Hindlimb muscle (tissue), 1 donor: ENCODE results near the gene CHAC1. TPM values are rescaled to one million over a fixed set of nuclear protein-coding genes. Genes with fewer than 3 reads are reported as not detected.
"Not testable (repeated sequence)": the region's sequence is repeated elsewhere in the genome, so short reads cannot be mapped to it uniquely, and the experiment has no call there.

Experiments
- DNase-seq: peaks from one replicate; pipeline ENCODE4 v3.0.0-alpha.2; 2013
- polyA plus RNA-seq: library from polyadenylated mRNA; unstranded; fragments of 120-200 nt; gene quantifications from one replicate; pipeline ENCODE4 v1.2.1, GENCODE V29; 2013; ENCODE audit not compliant: insufficient read length

CHAC1 gene
- polyA plus RNA-seq, 1 donor = 3.1 TPM

- DNase-seq = no peak
These were observed 4.9 kb downstream of the CHAC1 start for GRCh38 chr15:40958146-40958545.

GRCh38 chr15:40958723-40959122 lies 5.5 kb downstream of the CHAC1 start:
- no peak for DNase-seq

GRCh38 chr15:40959331-40960141 lies 6.3 kb downstream of the CHAC1 start:
- no peak for DNase-seq

- no peak for DNase-seq
These were observed 7.0 kb downstream of the CHAC1 start for GRCh38 chr15:40960151-40960885.

- no peak for DNase-seq
These were observed 7.7 kb downstream of the CHAC1 start for GRCh38 chr15:40960925-40961324.

- not testable (repeated sequence) for DNase-seq
These were observed 8.5 kb downstream of the CHAC1 start for GRCh38 chr15:40961740-40962139.

GRCh38 chr15:40962317-40962716 lies 9.0 kb downstream of the CHAC1 start:
- DNase-seq = not testable (repeated sequence)

- no peak for DNase-seq
These were observed 9.9 kb downstream of the CHAC1 start for GRCh38 chr15:40963201-40963600.

- no peak for DNase-seq
These were observed 10.7 kb downstream of the CHAC1 start for GRCh38 chr15:40964006-40964405.

- no peak for DNase-seq
These were observed 11.4 kb downstream of the CHAC1 start for GRCh38 chr15:40964634-40965033.

- no peak for DNase-seq
These were observed 15.2 kb downstream of the CHAC1 start for GRCh38 chr15:40968290-40969085.

- no peak for DNase-seq
These were observed 16.1 kb downstream of the CHAC1 start for GRCh38 chr15:40969363-40969762.

GRCh38 chr15:40974879-40975278 lies 21.6 kb downstream of the CHAC1 start:
- no peak for DNase-seq

GRCh38 chr15:40976819-40977218 lies 23.5 kb downstream of the CHAC1 start:
- no peak for DNase-seq

GRCh38 chr15:40978141-40978540 lies 24.9 kb downstream of the CHAC1 start:
- DNase-seq = no peak

- no peak for DNase-seq
These were observed 25.3 kb downstream of the CHAC1 start for GRCh38 chr15:40978562-40978961.

GRCh38 chr15:40981186-40981585 lies 27.9 kb downstream of the CHAC1 start:
- no peak for DNase-seq

GRCh38 chr15:40982855-40983254 lies 29.6 kb downstream of the CHAC1 start:
- DNase-seq = no peak

- no peak for DNase-seq
These were observed 31.1 kb downstream of the CHAC1 start for GRCh38 chr15:40984406-40984805.

GRCh38 chr15:40984964-40985363 lies 31.7 kb downstream of the CHAC1 start:
- no peak for DNase-seq

GRCh38 chr15:40985541-40986330 lies 32.5 kb downstream of the CHAC1 start:
- DNase-seq = peak; percentile 22

GRCh38 chr15:40986820-40987219 lies 33.5 kb downstream of the CHAC1 start:
- no peak for DNase-seq
